ENCODE measurements around the gene KCNQ1.

DNA sequence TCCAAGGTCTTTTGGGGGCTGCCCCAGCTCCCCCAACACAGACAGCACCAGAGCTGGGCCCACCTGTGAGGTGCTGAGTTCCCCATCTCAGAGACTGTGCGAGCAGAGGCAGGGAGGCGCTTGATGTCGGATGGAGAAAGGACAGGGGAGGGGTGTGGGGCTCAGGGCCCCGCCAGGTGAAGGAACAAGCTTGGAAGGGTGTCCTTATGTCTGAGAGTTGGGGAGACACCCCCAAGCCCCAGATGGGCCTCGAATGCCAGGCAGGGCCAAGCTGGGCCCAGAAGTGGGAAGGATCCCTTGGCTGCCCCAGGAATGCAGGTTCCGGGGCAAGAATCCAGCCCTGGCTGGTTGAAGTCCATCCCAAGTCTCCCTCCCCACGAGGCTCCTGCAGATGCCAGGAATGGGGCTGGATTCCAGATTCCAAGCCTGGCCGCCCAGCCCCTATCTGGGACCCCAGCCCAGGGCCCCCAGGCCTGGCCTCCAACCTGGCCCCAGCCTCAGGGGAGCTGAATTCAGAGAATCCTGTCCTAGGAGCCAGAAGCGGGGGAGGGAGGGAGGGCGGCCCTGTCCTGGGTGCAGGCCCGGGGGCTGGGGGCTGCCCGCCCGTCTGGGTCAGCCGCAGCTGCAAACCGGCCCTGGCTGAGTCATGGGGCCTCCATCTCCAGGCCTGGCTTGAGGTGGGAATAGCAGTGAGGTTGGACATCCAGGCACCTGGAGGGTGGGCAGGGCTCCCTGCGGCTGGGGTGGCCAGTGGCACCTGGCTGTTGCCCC lies 389.9 kb downstream of the KCNQ1 start:
- TF ChIP-seq POLR2A (IDR thresholded peaks at IDR 0.05), result no peak
- TF ChIP-seq, protein P1, sequence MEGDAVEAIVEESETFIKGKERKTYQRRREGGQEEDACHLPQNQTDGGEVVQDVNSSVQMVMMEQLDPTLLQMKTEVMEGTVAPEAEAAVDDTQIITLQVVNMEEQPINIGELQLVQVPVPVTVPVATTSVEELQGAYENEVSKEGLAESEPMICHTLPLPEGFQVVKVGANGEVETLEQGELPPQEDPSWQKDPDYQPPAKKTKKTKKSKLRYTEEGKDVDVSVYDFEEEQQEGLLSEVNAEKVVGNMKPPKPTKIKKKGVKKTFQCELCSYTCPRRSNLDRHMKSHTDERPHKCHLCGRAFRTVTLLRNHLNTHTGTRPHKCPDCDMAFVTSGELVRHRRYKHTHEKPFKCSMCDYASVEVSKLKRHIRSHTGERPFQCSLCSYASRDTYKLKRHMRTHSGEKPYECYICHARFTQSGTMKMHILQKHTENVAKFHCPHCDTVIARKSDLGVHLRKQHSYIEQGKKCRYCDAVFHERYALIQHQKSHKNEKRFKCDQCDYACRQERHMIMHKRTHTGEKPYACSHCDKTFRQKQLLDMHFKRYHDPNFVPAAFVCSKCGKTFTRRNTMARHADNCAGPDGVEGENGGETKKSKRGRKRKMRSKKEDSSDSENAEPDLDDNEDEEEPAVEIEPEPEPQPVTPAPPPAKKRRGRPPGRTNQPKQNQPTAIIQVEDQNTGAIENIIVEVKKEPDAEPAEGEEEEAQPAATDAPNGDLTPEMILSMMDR (IDR thresholded peaks at IDR 0.05), result no peak

Measured in upper lobe of left lung (tissue), 4 donors.